Peyer's patch (tissue), 4 donors: ENCODE measurements around the gene FAM120A. TPM values are rescaled to one million over a fixed set of nuclear protein-coding genes. Genes with fewer than 3 reads are reported as not detected.

Source experiments
- DNase-seq, 3 donors: peaks; one replicate each; pipeline ENCODE4 v3.0.0-alpha.2; 2017 to 2019
- H3K27ac ChIP-seq, 4 donors: fragments of 200-600 bp; sonication (generic); one replicate each; pipeline ENCODE4 v1.5.1; 2016 to 2019
- H3K27me3 ChIP-seq, 2 donors: fragments of 200-600 bp; sonication (generic); one replicate each; pipeline ENCODE4 v1.5.1; 2019
- H3K36me3 ChIP-seq, 3 donors: fragments of 200-600 bp; sonication (generic); one replicate each; pipeline ENCODE4 v1.5.1; 2016 to 2019
- H3K4me1 ChIP-seq, 4 donors: fragments of 200-600 bp; sonication (generic); one replicate each; pipeline ENCODE4 v1.5.1; 2016 to 2019
- H3K4me3 ChIP-seq, 4 donors: fragments of 200-600 bp; sonication (generic); 1 replicate in 3 of 4; 2 replicates in 1 of 4; pipeline ENCODE4 v1.5.1; 2016 to 2019; ENCODE audit warnings: mild to moderate bottlenecking in 1 of 4
- H3K9me3 ChIP-seq, 4 donors: fragments of 200-600 bp; sonication (generic); one replicate each; pipeline ENCODE4 v1.5.1; 2016 to 2019; ENCODE audit warnings: mild to moderate bottlenecking in 1 of 4
- CTCF ChIP-seq, 6 experiments: fragments of 450-650 bp in 4 of 6; fragments of 200-600 bp in 2 of 6; sonication (generic) in 1 of 6; IDR thresholded peaks; one replicate each; pipeline ENCODE4 v1.5.1; 2017 to 2019; ENCODE audit warnings: antibody characterized with exemption in 6 of 6, mild to moderate bottlenecking in 3 of 6, moderate library complexity in 1 of 6
- POLR2A ChIP-seq, 2 donors: fragments of 450-650 bp; IDR thresholded peaks; one replicate each; pipeline ENCODE4 v1.5.1; 2017; ENCODE audit warnings: antibody characterized with exemption in 2 of 2, mild to moderate bottlenecking in 2 of 2, moderate library complexity in 2 of 2
- total RNA-seq, 4 donors: library from RNA; depleted of rRNA; stranded (reverse); fragments of >200 nt; gene quantifications; one replicate each; pipeline ENCODE4 v1.1.0, GENCODE V29; 2016

Gene FAM120A
- total RNA-seq, 4 donors from 2014 or later, result 128 to 159 (median 136) TPM

GRCh38 chr9:93480262-93480661, 28.8 kb downstream of the FAM120A start:
- no peak for TF ChIP-seq CTCF (IDR thresholded peaks at IDR 0.05)
- no peak for TF ChIP-seq POLR2A (IDR thresholded peaks at IDR 0.05)
- no peak overlapping the region for H3K4me3 ChIP-seq
- H3K27me3 ChIP-seq, result no peaks in the 10 kb centered on the region
- H3K9me3 ChIP-seq, result no peaks in the 10 kb centered on the region
- H3K36me3 ChIP-seq, result peaks cover 0 to 12% (median 0%) of the 10 kb centered on the region in 3 donors
- no peak overlapping the region for H3K27ac ChIP-seq
- DNase-seq, result no peak
- peaks cover 0 to 5% (median 0%) of the 10 kb centered on the region in 4 donors for H3K4me1 ChIP-seq

GRCh38 chr9:93480728-93481324, 29.3 kb downstream of the FAM120A start:
- no peak for TF ChIP-seq POLR2A (IDR thresholded peaks at IDR 0.05)
- TF ChIP-seq CTCF (IDR thresholded peaks at IDR 0.05), result no peak
- no peaks in the 10 kb centered on the region for H3K27me3 ChIP-seq
- no peaks in the 10 kb centered on the region for H3K9me3 ChIP-seq
- peaks cover 0 to 4% (median 0%) of the 10 kb centered on the region in 4 donors for H3K4me1 ChIP-seq
- no peak for DNase-seq
- peaks cover 0 to 12% (median 0%) of the 10 kb centered on the region in 3 donors for H3K36me3 ChIP-seq
- H3K27ac ChIP-seq, result no peak overlapping the region
- no peak overlapping the region for H3K4me3 ChIP-seq

GRCh38 chr9:93483497-93483896, 32.0 kb downstream of the FAM120A start:
- H3K27me3 ChIP-seq, result no peaks in the 10 kb centered on the region
- no peak for TF ChIP-seq POLR2A (IDR thresholded peaks at IDR 0.05)
- TF ChIP-seq CTCF (IDR thresholded peaks at IDR 0.05), result no peak
- H3K36me3 ChIP-seq, result peaks cover 0 to 8% (median 0%) of the 10 kb centered on the region in 3 donors

GRCh38 chr9:93486268-93486667, 34.8 kb downstream of the FAM120A start:
- Histone ChIP-seq H3K36me3 (peaks cover 0 to 7% (median 0%) of the 10 kb centered on the region in 3 donors), H3K27me3 (no peaks in the 10 kb centered on the region), H3K27ac (no peak overlapping the region), H3K4me3 (no peak overlapping the region), H3K9me3 (no peaks in the 10 kb centered on the region), H3K4me1 (no peaks in the 10 kb centered on the region)
- TF ChIP-seq CTCF (IDR thresholded peaks at IDR 0.05), result no peak
- no peak for TF ChIP-seq POLR2A (IDR thresholded peaks at IDR 0.05)
- no peak for DNase-seq

More at GRCh38 chr9:93483497-93483896, 32.0 kb downstream of the FAM120A start:
- no peak overlapping the region for H3K27ac ChIP-seq
- H3K9me3 ChIP-seq, result no peaks in the 10 kb centered on the region
- H3K4me3 ChIP-seq, result no peak overlapping the region
- no peak for DNase-seq
- no peaks in the 10 kb centered on the region for H3K4me1 ChIP-seq

GRCh38 chr9:93488244-93488643, 36.8 kb downstream of the FAM120A start:
- Histone ChIP-seq H3K36me3 (peaks cover 0 to 7% (median 0%) of the 10 kb centered on the region in 3 donors), H3K27ac (no peak overlapping the region), H3K27me3 (no peaks in the 10 kb centered on the region), H3K9me3 (no peaks in the 10 kb centered on the region), H3K4me1 (no peaks in the 10 kb centered on the region), H3K4me3 (no peak overlapping the region)
- TF ChIP-seq CTCF (IDR thresholded peaks at IDR 0.05), result no peak
- no peak for TF ChIP-seq POLR2A (IDR thresholded peaks at IDR 0.05)
- no peak for DNase-seq
